Mesenteric fat pad (tissue), 1 donor: ENCODE data around the gene RALGAPB. TPM values are rescaled to one million over a fixed set of nuclear protein-coding genes. Genes with fewer than 3 reads are reported as not detected.
"Not testable (repeated sequence)": the region's sequence is repeated elsewhere in the genome, so short reads cannot be mapped to it uniquely, and the experiment has no call there.

Experiments used
- DNase-seq: peaks from one replicate; pipeline ENCODE4 v3.0.0-alpha.2; 2020; ENCODE audit warnings: low spot score
- total RNA-seq: library from RNA; stranded (reverse); fragmentation: NEBNext Ultra II Directional; extraction: Animal tissue kit (Norgen Biotek cat#: 25700); gene quantifications from one replicate; pipeline ENCODE4 v1.2.1, GENCODE V29; 2021
- donor health status: DM: yes; HTN: yes; CAD: no.

RALGAPB gene
- total RNA-seq, 1 donor from 2014 or later: 29.7 TPM

DNA sequence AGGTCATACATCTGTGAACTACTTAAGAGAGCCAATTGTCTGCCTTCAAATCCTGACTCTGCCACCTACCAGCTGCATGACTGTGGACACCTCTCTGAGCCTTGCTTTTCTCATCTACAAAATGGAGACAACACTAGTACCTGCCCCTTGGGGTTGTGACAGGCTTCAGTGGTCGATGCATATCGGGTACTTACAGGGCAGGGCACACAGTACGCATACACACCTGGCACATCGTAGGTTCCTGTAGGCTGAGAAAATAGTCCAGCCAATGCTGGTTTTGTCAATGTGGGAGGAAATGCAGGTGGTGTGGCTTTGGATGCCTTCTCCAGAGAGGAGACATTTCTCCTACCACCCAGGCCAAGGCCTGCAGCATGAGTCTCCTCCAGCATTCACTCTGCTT, 110.7 kb downstream of the RALGAPB start:
- DNase-seq: no peak

- no peak for DNase-seq
Measured at GRCh38 chr20:38584099-38584763, 111.6 kb downstream of the RALGAPB start.

- no peak for DNase-seq
Measured at GRCh38 chr20:38585404-38586180, 112.9 kb downstream of the RALGAPB start.

GRCh38 chr20:38586181-38586525, 113.5 kb downstream of the RALGAPB start:
- no peak for DNase-seq

DNA sequence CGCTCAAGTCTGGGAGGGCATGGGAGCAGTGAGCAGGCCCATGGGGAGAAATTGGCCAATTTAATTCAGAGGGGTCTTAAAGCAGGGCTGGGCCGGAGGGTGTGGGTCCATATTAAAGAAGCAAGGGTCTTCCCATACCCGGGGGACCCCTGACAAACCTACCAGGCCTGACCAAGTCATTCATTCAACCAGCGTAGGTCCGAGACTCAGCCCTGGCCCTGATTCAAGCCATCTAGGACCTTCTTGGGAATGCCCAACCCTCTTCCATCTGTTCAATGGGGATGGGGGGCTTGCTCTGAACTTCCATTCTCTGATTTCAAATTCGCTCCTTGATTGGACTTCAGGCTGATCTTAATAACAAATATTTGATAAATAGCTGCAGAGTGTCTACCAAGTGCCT, 115.7 kb downstream of the RALGAPB start:
- DNase-seq: no peak

- DNase-seq: no peak
Measured at GRCh38 chr20:38589351-38589750, 116.7 kb downstream of the RALGAPB start.

GRCh38 chr20:38589967-38590675, 117.5 kb downstream of the RALGAPB start:
- DNase-seq: no peak

GRCh38 chr20:38590676-38591473, 118.2 kb downstream of the RALGAPB start:
- DNase-seq: no peak

GRCh38 chr20:38591474-38592410, 119.1 kb downstream of the RALGAPB start:
- DNase-seq: no peak

DNA sequence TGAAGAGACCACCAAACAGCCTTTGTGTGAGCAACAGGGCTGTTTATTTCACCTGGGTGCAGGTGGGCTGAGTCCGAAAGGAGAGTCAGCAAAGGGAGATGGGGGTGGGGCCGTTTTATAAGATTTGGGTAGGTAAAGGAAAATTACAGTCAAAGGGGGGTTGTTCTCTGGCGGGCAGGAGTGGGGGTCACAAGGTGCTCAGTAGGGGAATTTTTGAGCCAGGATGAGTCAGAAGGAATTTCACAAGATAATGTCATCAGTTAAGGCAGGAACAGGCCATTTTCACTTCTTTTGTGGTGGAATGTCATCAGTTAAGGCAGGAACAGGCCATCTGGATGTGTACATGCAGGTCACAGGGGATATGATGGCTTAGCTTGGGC, 119.8 kb downstream of the RALGAPB start:
- not testable (repeated sequence) for DNase-seq

DNA sequence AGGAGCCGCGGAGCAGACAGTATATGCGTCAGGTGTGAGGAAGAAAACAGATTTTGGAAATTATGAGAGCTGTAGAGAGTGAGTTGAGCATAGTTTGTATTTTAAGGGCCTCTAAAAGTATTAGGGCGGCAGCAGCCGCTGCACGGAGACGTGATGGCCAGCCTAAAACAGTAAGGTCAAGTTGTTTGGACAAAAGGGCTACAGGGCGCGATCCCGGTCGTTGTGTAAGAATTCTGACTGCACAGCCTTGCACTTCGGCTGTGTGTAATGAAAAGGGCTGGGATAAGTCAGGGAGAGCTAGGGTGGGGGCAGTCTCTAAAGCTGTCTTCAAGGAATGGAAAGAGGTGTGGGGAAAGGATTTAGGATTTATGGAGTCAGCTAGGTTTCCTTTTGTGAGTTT, 121.6 kb downstream of the RALGAPB start:
- peak; percentile 62 for DNase-seq

GRCh38 chr20:38595886-38596285, 123.2 kb downstream of the RALGAPB start:
- DNase-seq: peak; percentile 80

- DNase-seq: no peak
Measured at GRCh38 chr20:38599410-38599882, 126.8 kb downstream of the RALGAPB start.

DNA sequence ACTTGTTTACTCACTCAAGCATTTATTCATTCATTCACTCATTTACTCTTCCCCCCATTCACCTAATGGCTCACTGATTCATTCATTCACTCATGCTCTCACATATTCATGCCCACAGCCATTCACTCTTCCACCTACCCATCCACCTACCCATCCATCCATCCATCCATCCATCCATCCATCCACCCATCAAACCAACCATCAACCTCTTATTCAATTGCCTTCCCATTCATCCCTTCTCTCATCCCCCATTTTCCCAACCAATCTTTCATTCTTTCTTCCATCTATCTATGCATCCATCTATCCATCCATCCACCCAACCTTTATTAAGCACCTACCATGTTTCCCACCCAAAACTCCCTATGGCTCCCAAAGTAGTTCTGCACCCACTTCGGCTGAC, 127.4 kb downstream of the RALGAPB start:
- DNase-seq: no peak

GRCh38 chr20:38601216-38602184, 128.9 kb downstream of the RALGAPB start, which contains the start of gene ARHGAP40:
Gene ARHGAP40, plus strand, starts transcription at chr20:38601809.
- no peak for DNase-seq

DNA sequence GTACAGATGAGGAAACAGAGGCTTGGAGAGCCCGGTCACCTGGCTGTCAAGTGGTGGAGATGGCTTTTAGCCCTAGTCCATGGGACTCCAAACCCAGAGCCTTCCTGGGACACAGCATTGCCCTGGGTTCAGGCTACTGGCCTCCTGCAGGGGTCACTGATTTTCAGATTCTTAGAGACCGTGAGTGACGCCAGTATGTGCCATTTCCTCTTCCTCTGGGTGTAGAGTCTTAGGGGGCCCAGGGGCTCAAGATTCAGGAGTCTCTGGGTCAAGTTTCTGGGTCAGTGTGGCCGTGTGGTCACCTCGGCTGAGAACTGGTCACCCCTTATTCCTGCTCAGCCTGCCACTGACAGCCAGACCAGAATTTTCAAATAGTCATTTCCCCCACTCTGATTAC, 129.5 kb downstream of the RALGAPB start:
- no peak for DNase-seq

GRCh38 chr20:38603286-38603685, 130.6 kb downstream of the RALGAPB start:
- DNase-seq: no peak

- DNase-seq: no peak
Measured at GRCh38 chr20:38604873-38605303, 132.2 kb downstream of the RALGAPB start.

- no peak for DNase-seq
Measured at GRCh38 chr20:38607351-38607750, 134.7 kb downstream of the RALGAPB start.
